Epithelial cell of proximal tubule (primary cell): ENCODE data around the gene KRT76. TPM values are rescaled to one million over a fixed set of nuclear protein-coding genes. Genes with fewer than 3 reads are reported as not detected.

ENCODE experiments used
- DNase-seq: peaks from one replicate; pipeline ENCODE4 v3.0.0-alpha.2; 2011; ENCODE audit warnings: low read depth
- H3K4me3 ChIP-seq: 2 replicates; pipeline ENCODE4 v1.5.1; 2011; ENCODE audit warnings: low read depth, mild to moderate bottlenecking, low read length
- CTCF ChIP-seq: conservative IDR thresholded peaks from 2 replicates; pipeline ENCODE4 v1.5.1; 2012; ENCODE audit warnings: low read depth, mild to moderate bottlenecking, low read length
- total RNA-seq: library from RNA; depleted of rRNA; stranded (reverse); fragments of >200 nt; gene quantifications from 2 replicates; pipeline ENCODE4 v1.2.3, GENCODE V29; 2015

Gene KRT76
- total RNA-seq, 1 donor from 2014 or later, result not detected

- no peak for TF ChIP-seq CTCF
- H3K4me3 ChIP-seq, result no peak overlapping the region
- no peak for DNase-seq
Observed at GRCh38 chr12:52812749-52813148, 35.6 kb upstream of the KRT76 start.

- TF ChIP-seq CTCF, result no peak
- H3K4me3 ChIP-seq, result no peak overlapping the region
- no peak for DNase-seq
Observed at GRCh38 chr12:52812073-52812400, 34.9 kb upstream of the KRT76 start.

GRCh38 chr12:52811191-52812072 lies 34.3 kb upstream of the KRT76 start:
- no peak overlapping the region for H3K4me3 ChIP-seq
- TF ChIP-seq CTCF, result no peak
- DNase-seq, result no peak

GRCh38 chr12:52810554-52810953 lies 33.4 kb upstream of the KRT76 start:
- no peak overlapping the region for H3K4me3 ChIP-seq
- TF ChIP-seq CTCF, result no peak
- DNase-seq, result no peak

GRCh38 chr12:52809166-52809565 lies 32.0 kb upstream of the KRT76 start:
- TF ChIP-seq CTCF, result no peak
- no peak overlapping the region for H3K4me3 ChIP-seq

GRCh38 chr12:52808573-52809160 lies 31.5 kb upstream of the KRT76 start:
- no peak overlapping the region for H3K4me3 ChIP-seq
- DNase-seq, result no peak
- TF ChIP-seq CTCF, result no peak

More at GRCh38 chr12:52809166-52809565, 32.0 kb upstream of the KRT76 start:
- no peak for DNase-seq
